ENCODE data around the gene ARHGAP23.

- TF ChIP-seq SIN3A (IDR thresholded peaks at IDR 0.05; ENCODE audit: borderline replicate concordance, insufficient read depth, low read length) (no peak), REST (IDR thresholded peaks at IDR 0.05; ENCODE audit: insufficient read depth in 1 of 2, low read depth in 2 of 2, low read length in 2 of 2) (no peak), POLR2AphosphoS5 (IDR thresholded peaks at IDR 0.05; ENCODE audit: low read depth, low read length) (no peak), TAF1 (IDR thresholded peaks at IDR 0.05; ENCODE audit: borderline replicate concordance, insufficient read depth, low read length) (no peak), FOXP2 (optimal IDR thresholded peaks at IDR 0.05; ENCODE audit: borderline replicate concordance, extremely low read depth, extremely low read length, insufficient read depth) (no peak)
These were observed 124.1 kb downstream of the ARHGAP23 start for GRCh38 chr17:38552343-38552742.
